Heart left ventricle (tissue), 13 donors: ENCODE results near the gene ADAMTS1.

ENCODE experiments used
- CTCF ChIP-seq, 12 donors: fragments of 200-600 bp; sonication (generic) in 4 of 12; IDR thresholded peaks; one replicate each; pipeline versions ENCODE4 v1.5.0 to v1.8.0; 2018 to 2022; ENCODE audit warnings: antibody characterized with exemption in 12 of 12, mild to moderate bottlenecking in 5 of 12
- POLR2A ChIP-seq, 2 donors: fragments of 450-650 bp; IDR thresholded peaks; one replicate each; pipeline ENCODE4 v1.6.1; 2017; ENCODE audit warnings: antibody characterized with exemption in 2 of 2, mild to moderate bottlenecking in 2 of 2, moderate library complexity in 2 of 2
- donor health status: ischemic (EF 13 %, LVEDD 7.1; RV severe dilation, severe dysfunction).
- donor health status: DM: no; HTN: yes; CAD: no.
- donor health status: DM: no; HTN: no; CAD: no.
- donor health status: ischemic (EF 25% LVEDD 6.9; RV normal size, moderate dysfunction).
- donor health status: ischemic (EF 25% LVEDD 5.7; RV mildly dilated, moderate dysfunction).
- donor health status: ischemic (EF 35%, LVEDD 5.7; RV mildly dilated, moderate dysfunction).
- donor health status: nonischemic (EF 11% LVEDD 7.7; RV severe dilation, severe dysfunction).
- donor health status: DM: yes; HTN: yes; CAD: no.
- donor health status: PGD.
- donor health status: ischemic (EF 29% LVEDD 5.4; RV normal size, mild dysfunction).
- donor health status: nonischemic (EF 23%, LVEDD 6.1; RV moderate dilation, normal function).

- TF ChIP-seq POLR2A (IDR thresholded peaks at IDR 0.05) (no peak), CTCF (IDR thresholded peaks at IDR 0.05) (no peak)
Observed at GRCh38 chr21:26814386-26814785, 30.8 kb downstream of the ADAMTS1 start.
